ENCODE data around the gene SESTD1. TPM values are rescaled to one million over a fixed set of nuclear protein-coding genes. Genes with fewer than 3 reads are reported as not detected.

The SESTD1 gene
- polyA plus RNA-seq, 1 donor from 2014 or later: 39.5 TPM

DNA sequence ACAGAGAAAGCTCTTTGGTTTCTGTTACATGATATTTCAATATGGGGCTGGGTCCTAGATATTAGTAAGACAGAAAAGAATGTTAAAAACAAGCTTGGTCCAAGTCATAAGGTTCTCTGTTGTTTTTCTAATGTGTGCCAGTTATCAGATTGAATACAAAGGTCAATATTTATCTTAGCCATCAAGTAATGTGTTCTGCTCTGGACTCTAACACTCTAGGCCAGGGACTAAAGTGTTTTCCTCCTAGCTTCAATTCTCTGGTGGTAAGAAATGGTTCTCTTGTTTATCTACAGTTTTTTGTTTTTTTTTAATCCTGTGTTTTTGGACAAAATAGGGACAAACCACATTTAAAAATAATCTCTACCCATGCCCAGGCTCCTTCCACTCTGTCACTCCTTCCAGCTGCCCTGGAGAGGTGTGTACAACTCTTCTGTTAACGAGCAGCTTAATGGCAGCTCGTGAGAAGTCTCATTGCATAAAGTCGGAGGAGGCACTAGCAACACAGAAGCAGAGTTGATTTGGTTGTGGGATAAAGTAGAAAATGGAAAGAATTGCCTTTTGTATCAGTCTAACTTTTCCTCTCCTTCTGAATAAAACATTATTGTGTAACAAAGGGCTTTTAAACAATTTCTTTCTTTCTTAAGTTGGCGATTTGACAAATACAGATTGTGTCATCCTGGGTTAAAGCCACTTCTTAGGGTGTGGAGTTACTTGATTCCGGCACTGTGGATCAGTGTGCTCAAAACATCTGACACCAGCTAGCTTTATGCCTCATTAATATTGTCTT lies 8.0 kb upstream of the SESTD1 start:
- no peak overlapping the region for H3K9ac ChIP-seq (ENCODE audit: low read length)
- H4K20me1 ChIP-seq (ENCODE audit: insufficient read depth): no peaks in the 10 kb centered on the region
- H3K27me3 ChIP-seq (ENCODE audit: insufficient read depth, low read depth, low read length): no peaks in the 10 kb centered on the region
- H3K4me2 ChIP-seq (ENCODE audit: low read length): no peak overlapping the region
- H3K9me2 ChIP-seq (ENCODE audit: insufficient read depth, low read length): no peaks in the 10 kb centered on the region
- H3K79me2 ChIP-seq (replicated peaks; ENCODE audit: insufficient read depth, low read length): no peaks in the 10 kb centered on the region
- no peaks in the 10 kb centered on the region for H3K36me3 ChIP-seq (ENCODE audit: insufficient read depth, low read length)
- H3K9me3 ChIP-seq (ENCODE audit: low read length): no peaks in the 10 kb centered on the region
- H3K27ac ChIP-seq (ENCODE audit: low read length): no peak overlapping the region
- TF ChIP-seq, protein P1, sequence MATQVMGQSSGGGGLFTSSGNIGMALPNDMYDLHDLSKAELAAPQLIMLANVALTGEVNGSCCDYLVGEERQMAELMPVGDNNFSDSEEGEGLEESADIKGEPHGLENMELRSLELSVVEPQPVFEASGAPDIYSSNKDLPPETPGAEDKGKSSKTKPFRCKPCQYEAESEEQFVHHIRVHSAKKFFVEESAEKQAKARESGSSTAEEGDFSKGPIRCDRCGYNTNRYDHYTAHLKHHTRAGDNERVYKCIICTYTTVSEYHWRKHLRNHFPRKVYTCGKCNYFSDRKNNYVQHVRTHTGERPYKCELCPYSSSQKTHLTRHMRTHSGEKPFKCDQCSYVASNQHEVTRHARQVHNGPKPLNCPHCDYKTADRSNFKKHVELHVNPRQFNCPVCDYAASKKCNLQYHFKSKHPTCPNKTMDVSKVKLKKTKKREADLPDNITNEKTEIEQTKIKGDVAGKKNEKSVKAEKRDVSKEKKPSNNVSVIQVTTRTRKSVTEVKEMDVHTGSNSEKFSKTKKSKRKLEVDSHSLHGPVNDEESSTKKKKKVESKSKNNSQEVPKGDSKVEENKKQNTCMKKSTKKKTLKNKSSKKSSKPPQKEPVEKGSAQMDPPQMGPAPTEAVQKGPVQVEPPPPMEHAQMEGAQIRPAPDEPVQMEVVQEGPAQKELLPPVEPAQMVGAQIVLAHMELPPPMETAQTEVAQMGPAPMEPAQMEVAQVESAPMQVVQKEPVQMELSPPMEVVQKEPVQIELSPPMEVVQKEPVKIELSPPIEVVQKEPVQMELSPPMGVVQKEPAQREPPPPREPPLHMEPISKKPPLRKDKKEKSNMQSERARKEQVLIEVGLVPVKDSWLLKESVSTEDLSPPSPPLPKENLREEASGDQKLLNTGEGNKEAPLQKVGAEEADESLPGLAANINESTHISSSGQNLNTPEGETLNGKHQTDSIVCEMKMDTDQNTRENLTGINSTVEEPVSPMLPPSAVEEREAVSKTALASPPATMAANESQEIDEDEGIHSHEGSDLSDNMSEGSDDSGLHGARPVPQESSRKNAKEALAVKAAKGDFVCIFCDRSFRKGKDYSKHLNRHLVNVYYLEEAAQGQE (IDR thresholded peaks at IDR 0.05; ENCODE audit: borderline replicate concordance): no peak
- H3F3A ChIP-seq (ENCODE audit: insufficient read depth, low read length, poor library complexity, severe bottlenecking): no peaks in the 10 kb centered on the region
- no peak overlapping the region for H3K4me3 ChIP-seq (ENCODE audit: low read length)
- H2AFZ ChIP-seq (ENCODE audit: low read depth, low read length): no peak overlapping the region

DNA sequence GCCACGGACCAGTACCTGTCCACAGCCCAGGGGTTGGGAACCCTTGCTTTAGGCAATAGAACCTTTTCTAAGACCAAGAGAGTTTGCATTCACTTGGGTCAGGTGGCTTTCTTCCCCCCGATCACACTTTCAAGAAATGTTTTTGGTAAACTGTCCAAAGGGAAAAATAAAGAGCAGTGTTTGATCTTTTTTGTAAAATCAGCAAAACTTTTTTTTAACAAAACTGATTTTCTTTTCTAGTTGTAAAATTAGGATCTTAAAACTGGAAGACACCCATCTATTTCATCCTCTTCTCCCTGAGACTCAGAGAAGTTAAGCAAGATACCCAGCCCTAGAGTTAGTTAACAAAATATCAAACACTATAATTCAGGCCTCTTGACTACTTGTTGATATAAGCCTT lies 6.1 kb upstream of the SESTD1 start:
- Histone ChIP-seq H3K36me3 (ENCODE audit: insufficient read depth, low read length) (no peaks in the 10 kb centered on the region), H3K4me3 (ENCODE audit: low read length) (no peak overlapping the region), H2AFZ (ENCODE audit: low read depth, low read length) (no peak overlapping the region), H3K79me2 (replicated peaks; ENCODE audit: insufficient read depth, low read length) (no peaks in the 10 kb centered on the region), H3K9ac (ENCODE audit: low read length) (no peak overlapping the region), H3K27me3 (ENCODE audit: insufficient read depth, low read depth, low read length) (no peaks in the 10 kb centered on the region), H4K20me1 (ENCODE audit: insufficient read depth) (no peaks in the 10 kb centered on the region), H3F3A (ENCODE audit: insufficient read depth, low read length, poor library complexity, severe bottlenecking) (no peaks in the 10 kb centered on the region), H3K9me3 (ENCODE audit: low read length) (no peaks in the 10 kb centered on the region), H3K4me2 (ENCODE audit: low read length) (no peak overlapping the region), H3K27ac (ENCODE audit: low read length) (no peak overlapping the region), H3K9me2 (ENCODE audit: insufficient read depth, low read length) (no peaks in the 10 kb centered on the region)
- TF ChIP-seq EZH2 (IDR thresholded peaks at IDR 0.05; ENCODE audit: borderline replicate concordance, insufficient read depth, low read length, poor library complexity, severe bottlenecking) (no peak), MXI1 (conservative IDR thresholded peaks at IDR 0.05; ENCODE audit: poor library complexity, severe bottlenecking) (no peak), TAF1 (IDR thresholded peaks at IDR 0.05; ENCODE audit: low read depth) (no peak), EP300 (conservative IDR thresholded peaks at IDR 0.05; ENCODE audit: poor library complexity, severe bottlenecking) (no peak), SMC3 (conservative IDR thresholded peaks at IDR 0.05; ENCODE audit: poor library complexity) (no peak), RAD21 (conservative IDR thresholded peaks at IDR 0.05) (no peak), POLR2AphosphoS5 (IDR thresholded peaks at IDR 0.05) (no peak)
- TF ChIP-seq, protein P2, sequence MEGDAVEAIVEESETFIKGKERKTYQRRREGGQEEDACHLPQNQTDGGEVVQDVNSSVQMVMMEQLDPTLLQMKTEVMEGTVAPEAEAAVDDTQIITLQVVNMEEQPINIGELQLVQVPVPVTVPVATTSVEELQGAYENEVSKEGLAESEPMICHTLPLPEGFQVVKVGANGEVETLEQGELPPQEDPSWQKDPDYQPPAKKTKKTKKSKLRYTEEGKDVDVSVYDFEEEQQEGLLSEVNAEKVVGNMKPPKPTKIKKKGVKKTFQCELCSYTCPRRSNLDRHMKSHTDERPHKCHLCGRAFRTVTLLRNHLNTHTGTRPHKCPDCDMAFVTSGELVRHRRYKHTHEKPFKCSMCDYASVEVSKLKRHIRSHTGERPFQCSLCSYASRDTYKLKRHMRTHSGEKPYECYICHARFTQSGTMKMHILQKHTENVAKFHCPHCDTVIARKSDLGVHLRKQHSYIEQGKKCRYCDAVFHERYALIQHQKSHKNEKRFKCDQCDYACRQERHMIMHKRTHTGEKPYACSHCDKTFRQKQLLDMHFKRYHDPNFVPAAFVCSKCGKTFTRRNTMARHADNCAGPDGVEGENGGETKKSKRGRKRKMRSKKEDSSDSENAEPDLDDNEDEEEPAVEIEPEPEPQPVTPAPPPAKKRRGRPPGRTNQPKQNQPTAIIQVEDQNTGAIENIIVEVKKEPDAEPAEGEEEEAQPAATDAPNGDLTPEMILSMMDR (IDR thresholded peaks at IDR 0.05; ENCODE audit: poor library complexity, severe bottlenecking): no peak
- TF ChIP-seq, protein P1 (IDR thresholded peaks at IDR 0.05; ENCODE audit: borderline replicate concordance): no peak

Measured in neural cell (in vitro differentiated cells).